OCI-LY1 (cell line): ENCODE data around the gene LENEP.

ENCODE experiments used
- H2AFZ ChIP-seq: fragments of 200-600 bp; sonication (generic), shearing (Covaris generic); 2 replicates; pipeline ENCODE4 v1.6.0; 2014; ENCODE audit warnings: antibody characterized with exemption, mild to moderate bottlenecking, low read length
- H3F3A ChIP-seq: fragments of 200-600 bp; sonication (generic), shearing (Covaris generic); 2 replicates; pipeline ENCODE4 v1.6.0; 2014; ENCODE audit warnings: mild to moderate bottlenecking, antibody characterized with exemption, low read length, moderate library complexity; ENCODE audit not compliant: insufficient read depth
- H3K27ac ChIP-seq: fragments of 200-600 bp; sonication (generic); 2 replicates; pipeline ENCODE4 v1.5.1; 2014; ENCODE audit warnings: low read length, mixed run types, mild to moderate bottlenecking, low read depth; ENCODE audit not compliant: poor library complexity, severe bottlenecking
- H3K27me3 ChIP-seq: fragments of 200-600 bp; sonication (generic); 2 replicates; pipeline ENCODE4 v1.6.0; 2014; ENCODE audit warnings: antibody characterized with exemption, mild to moderate bottlenecking, low read length, moderate library complexity; ENCODE audit not compliant: insufficient read depth
- H3K36me3 ChIP-seq: fragments of 200-600 bp; sonication (generic); 2 replicates; pipeline ENCODE4 v1.6.1; 2014; ENCODE audit warnings: mild to moderate bottlenecking, antibody characterized with exemption, low read length, moderate library complexity, mixed read lengths; ENCODE audit not compliant: insufficient read depth
- H3K4me1 ChIP-seq: fragments of 200-600 bp; sonication (generic); 2 replicates; pipeline ENCODE4 v1.5.1; 2014; ENCODE audit warnings: mild to moderate bottlenecking, low read length, moderate library complexity; ENCODE audit not compliant: insufficient read depth, severe bottlenecking
- H3K4me2 ChIP-seq: fragments of 200-600 bp; sonication (generic), shearing (Covaris generic); 2 replicates; pipeline ENCODE4 v1.6.1; 2014; ENCODE audit warnings: low read length
- H3K4me3 ChIP-seq: fragments of 200-600 bp; sonication (generic); 2 replicates; pipeline ENCODE4 v1.5.1; 2014; ENCODE audit warnings: low read length, low read depth, mild to moderate bottlenecking, mixed read lengths; ENCODE audit not compliant: poor library complexity, severe bottlenecking
- H3K79me2 ChIP-seq: fragments of 200-600 bp; shearing (Covaris generic); 2 replicates; pipeline ENCODE4 v1.6.1; 2016; ENCODE audit warnings: mixed run types, low read length, mixed read lengths; ENCODE audit not compliant: insufficient read depth
- H3K9ac ChIP-seq: fragments of 200-600 bp; sonication (generic), shearing (Covaris generic); 2 replicates; pipeline ENCODE4 v1.6.1; 2014; ENCODE audit warnings: mild to moderate bottlenecking, low read length, mixed read lengths
- H3K9me2 ChIP-seq: fragments of 200-600 bp; sonication (generic), shearing (Covaris generic); 2 replicates; pipeline ENCODE4 v1.6.1; 2014; ENCODE audit warnings: low read depth, mild to moderate bottlenecking, low read length, mixed read lengths
- H3K9me3 ChIP-seq: fragments of 200-600 bp; shearing (Covaris generic); 2 replicates; pipeline ENCODE4 v1.6.1; 2014; ENCODE audit warnings: low read length, mixed read lengths
- H4K20me1 ChIP-seq: fragments of 200-600 bp; sonication (generic), shearing (Covaris generic); 2 replicates; pipeline ENCODE4 v1.6.0; 2016; ENCODE audit warnings: mild to moderate bottlenecking, low read length; ENCODE audit not compliant: insufficient read depth
- EZH2 ChIP-seq: fragments of 200-600 bp; sonication (generic), shearing (Covaris generic); IDR thresholded peaks from 2 replicates; pipeline ENCODE4 v1.8.0; 2017; ENCODE audit warnings: borderline replicate concordance, mixed run types, mild to moderate bottlenecking, antibody characterized with exemption, low read length, moderate library complexity, mixed read lengths
- TF ChIP-seq, protein P1 (sequence below): fragments of 200-600 bp; sonication (generic), shearing (Covaris generic); IDR thresholded peaks from 2 replicates; pipeline ENCODE4 v1.5.1; 2017; ENCODE audit warnings: mild to moderate bottlenecking, antibody characterized with exemption, low read length, moderate library complexity, mixed read lengths

The LENEP gene

DNA sequence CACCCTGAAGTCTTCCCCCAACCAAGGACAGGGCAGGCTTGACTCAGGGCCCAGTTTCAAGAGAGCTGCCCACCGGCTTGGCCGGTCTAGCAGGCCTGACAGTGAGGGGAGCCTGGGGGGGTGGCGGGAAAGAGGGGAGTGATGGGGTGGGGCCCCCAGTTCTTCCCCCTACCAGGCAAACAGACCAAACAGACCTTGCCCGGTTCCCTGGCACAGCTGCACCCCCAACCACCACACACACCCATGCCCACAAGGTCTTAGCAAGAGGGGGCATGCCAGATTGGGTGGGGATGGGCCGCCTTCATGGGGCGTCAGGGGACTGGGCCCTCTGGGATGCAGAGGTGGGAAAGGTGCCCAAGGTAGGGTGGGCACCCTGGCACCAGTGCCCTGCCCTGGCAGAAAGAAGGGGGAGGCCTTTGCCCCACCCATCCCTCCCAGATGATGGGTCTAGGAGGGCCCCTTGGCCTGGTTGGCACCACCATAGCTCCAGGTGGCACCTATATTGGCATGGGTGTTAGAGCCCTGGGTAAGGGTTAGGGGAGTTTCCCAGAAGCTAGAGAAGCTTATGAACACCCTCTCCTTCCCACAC lies 18.1 kb downstream of the LENEP start:
- H4K20me1 ChIP-seq: no peaks in the 10 kb centered on the region
- H3K9ac ChIP-seq: no peak overlapping the region
- peaks cover 4% of the 10 kb centered on the region for H3K4me1 ChIP-seq
- no peak overlapping the region for H3K4me3 ChIP-seq
- H3F3A ChIP-seq: no peaks in the 10 kb centered on the region
- H3K27me3 ChIP-seq: no peaks in the 10 kb centered on the region
- H3K9me3 ChIP-seq: no peaks in the 10 kb centered on the region
- H3K79me2 ChIP-seq: no peaks in the 10 kb centered on the region
- H3K9me2 ChIP-seq: no peaks in the 10 kb centered on the region
- H2AFZ ChIP-seq: no peak overlapping the region
- H3K4me2 ChIP-seq: no peak overlapping the region
- H3K36me3 ChIP-seq: peaks cover 1% of the 10 kb centered on the region
- H3K27ac ChIP-seq: no peak overlapping the region
- TF ChIP-seq EZH2: no peak
- TF ChIP-seq, protein P1, sequence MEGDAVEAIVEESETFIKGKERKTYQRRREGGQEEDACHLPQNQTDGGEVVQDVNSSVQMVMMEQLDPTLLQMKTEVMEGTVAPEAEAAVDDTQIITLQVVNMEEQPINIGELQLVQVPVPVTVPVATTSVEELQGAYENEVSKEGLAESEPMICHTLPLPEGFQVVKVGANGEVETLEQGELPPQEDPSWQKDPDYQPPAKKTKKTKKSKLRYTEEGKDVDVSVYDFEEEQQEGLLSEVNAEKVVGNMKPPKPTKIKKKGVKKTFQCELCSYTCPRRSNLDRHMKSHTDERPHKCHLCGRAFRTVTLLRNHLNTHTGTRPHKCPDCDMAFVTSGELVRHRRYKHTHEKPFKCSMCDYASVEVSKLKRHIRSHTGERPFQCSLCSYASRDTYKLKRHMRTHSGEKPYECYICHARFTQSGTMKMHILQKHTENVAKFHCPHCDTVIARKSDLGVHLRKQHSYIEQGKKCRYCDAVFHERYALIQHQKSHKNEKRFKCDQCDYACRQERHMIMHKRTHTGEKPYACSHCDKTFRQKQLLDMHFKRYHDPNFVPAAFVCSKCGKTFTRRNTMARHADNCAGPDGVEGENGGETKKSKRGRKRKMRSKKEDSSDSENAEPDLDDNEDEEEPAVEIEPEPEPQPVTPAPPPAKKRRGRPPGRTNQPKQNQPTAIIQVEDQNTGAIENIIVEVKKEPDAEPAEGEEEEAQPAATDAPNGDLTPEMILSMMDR: no peak

DNA sequence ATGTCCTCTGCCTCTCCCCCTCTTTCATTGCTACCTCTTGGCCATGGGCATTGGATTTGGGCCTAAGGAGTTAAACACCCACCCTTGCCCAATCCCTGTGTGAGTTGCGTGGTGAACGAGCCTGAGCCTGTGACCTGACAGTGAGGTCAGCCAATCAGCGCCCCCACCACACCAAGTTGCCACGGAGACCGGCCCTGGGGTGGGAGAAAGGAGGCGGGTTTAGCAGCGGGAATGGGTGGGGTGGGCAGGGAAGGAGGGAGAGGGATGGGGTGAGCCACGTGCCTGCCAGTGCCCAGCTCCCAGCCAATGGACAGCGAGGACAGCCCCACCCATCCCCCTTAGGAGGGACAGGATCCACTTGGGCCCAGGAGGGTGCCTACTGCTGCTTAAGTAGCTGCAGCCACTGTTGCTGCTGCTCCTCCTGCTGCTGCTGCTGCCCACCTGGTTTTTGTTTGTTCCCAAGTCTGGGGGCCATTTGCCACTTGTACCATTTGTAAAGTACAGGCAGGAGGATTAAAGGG lies 18.7 kb downstream of the LENEP start:
- TF ChIP-seq, protein P1: no peak
- TF ChIP-seq EZH2: no peak
- H3K36me3 ChIP-seq: peaks cover 4% of the 10 kb centered on the region
- H3K27ac ChIP-seq: no peak overlapping the region

DNA sequence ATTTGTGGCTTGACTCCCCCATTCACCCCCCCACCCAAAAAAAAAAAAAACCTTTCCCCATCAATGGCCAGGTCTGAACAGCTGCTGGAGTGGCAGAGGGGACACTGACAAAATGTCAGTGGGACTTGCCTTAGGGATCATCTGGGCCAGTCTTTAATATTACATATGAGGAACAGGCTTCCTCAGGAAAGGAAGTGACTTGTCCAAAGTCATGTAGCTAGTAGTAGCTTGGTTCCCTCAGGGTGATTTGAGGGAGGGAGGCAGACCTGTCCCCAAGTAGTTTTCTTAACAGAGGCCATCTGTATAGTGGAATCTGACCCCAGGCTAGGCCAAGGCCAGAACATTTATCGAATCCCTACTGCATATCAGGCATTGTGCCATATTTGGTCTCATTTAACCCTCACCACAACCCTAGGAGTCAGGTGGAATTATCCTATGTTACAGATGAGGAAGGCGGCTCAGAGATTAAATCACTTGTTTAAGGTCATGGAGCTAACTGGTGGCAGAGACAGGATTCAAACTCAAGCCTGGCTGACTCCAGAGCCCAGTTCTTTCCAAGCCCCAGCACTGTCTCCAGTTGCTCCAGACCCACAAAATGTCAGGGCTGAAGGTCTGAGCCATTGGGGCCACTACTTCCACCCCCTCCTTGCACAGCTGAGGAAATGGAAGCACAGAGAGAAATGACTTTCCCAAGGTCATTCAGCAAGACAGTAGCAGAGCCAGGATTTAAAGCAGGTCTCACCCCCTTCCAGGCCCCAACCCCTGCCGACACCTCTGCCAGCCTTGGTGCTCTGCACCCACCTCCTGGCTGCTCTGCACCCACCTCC lies 19.6 kb downstream of the LENEP start:
- no peaks in the 10 kb centered on the region for H3K27me3 ChIP-seq
- H3K36me3 ChIP-seq: peaks cover 4% of the 10 kb centered on the region
- no peak overlapping the region for H3K4me2 ChIP-seq
- peaks cover 18% of the 10 kb centered on the region for H3K4me1 ChIP-seq
- H4K20me1 ChIP-seq: no peaks in the 10 kb centered on the region
- TF ChIP-seq, protein P1: no peak
- no peak for TF ChIP-seq EZH2
- H3K27ac ChIP-seq: no peak overlapping the region
- no peak overlapping the region for H2AFZ ChIP-seq
- no peaks in the 10 kb centered on the region for H3F3A ChIP-seq
- H3K9me3 ChIP-seq: no peaks in the 10 kb centered on the region
- no peak overlapping the region for H3K4me3 ChIP-seq
- no peak overlapping the region for H3K9ac ChIP-seq
- H3K79me2 ChIP-seq: no peaks in the 10 kb centered on the region
- no peaks in the 10 kb centered on the region for H3K9me2 ChIP-seq

More for the DNA sequence above, 18.7 kb downstream of the LENEP start:
- Histone ChIP-seq H3K4me3 (no peak overlapping the region), H3K9ac (no peak overlapping the region), H3K79me2 (no peaks in the 10 kb centered on the region), H3K9me2 (no peaks in the 10 kb centered on the region), H3F3A (no peaks in the 10 kb centered on the region), H2AFZ (no peak overlapping the region), H3K9me3 (no peaks in the 10 kb centered on the region), H3K4me1 (peaks cover 9% of the 10 kb centered on the region), H4K20me1 (no peaks in the 10 kb centered on the region), H3K4me2 (no peak overlapping the region), H3K27me3 (no peaks in the 10 kb centered on the region)
